Natural killer cell (primary cell): ENCODE results near the gene NAV2. TPM values are rescaled to one million over a fixed set of nuclear protein-coding genes. Genes with fewer than 3 reads are reported as not detected.

Experiments used
- ATAC-seq, 3 donors: fragments of 150-1000 bp in 2 of 3; fragments of 200-7000 bp in 1 of 3; cut with Tn5 transposase; 1 replicate in 1 of 3; 2 replicates in 2 of 3; pipeline ENCODE4 v1.10.0; 2021; ENCODE audit warnings: mild to moderate bottlenecking in 2 of 3, moderate library complexity in 2 of 3
- DNase-seq, 2 donors: peaks; one replicate each; pipeline versions ENCODE4 v3.0.0 to v3.0.0-alpha.2; 2013 to 2021; ENCODE audit warnings: mixed read lengths in 1 of 2
- H3K27ac ChIP-seq: one replicate; pipeline ENCODE4 v1.5.1; 2013; ENCODE audit warnings: mild to moderate bottlenecking, low read length
- H3K27me3 ChIP-seq: one replicate; pipeline ENCODE4 v1.6.1; 2013; ENCODE audit warnings: low read length; ENCODE audit not compliant: control insufficient read depth, insufficient read depth
- H3K36me3 ChIP-seq: one replicate; pipeline ENCODE4 v1.6.1; 2013; ENCODE audit warnings: low read length; ENCODE audit not compliant: control insufficient read depth, insufficient read depth
- H3K4me1 ChIP-seq: one replicate; pipeline ENCODE4 v1.6.1; 2013; ENCODE audit warnings: low read length; ENCODE audit not compliant: control insufficient read depth, insufficient read depth
- H3K4me3 ChIP-seq: one replicate; pipeline ENCODE4 v1.5.1; 2013; ENCODE audit warnings: low read length
- H3K9me3 ChIP-seq: one replicate; pipeline ENCODE4 v1.6.1; 2013; ENCODE audit warnings: low read length; ENCODE audit not compliant: control insufficient read depth, insufficient read depth
- H3K27ac Mint-ChIP-seq, 2 donors: one replicate each; pipeline ENCODE4 v1.8.0; 2022; ENCODE audit warnings: mild to moderate bottlenecking in 2 of 2, mixed read lengths in 2 of 2, moderate library complexity in 1 of 2
- H3K27me3 Mint-ChIP-seq, 2 donors: one replicate each; pipeline ENCODE4 v1.8.0; 2022; ENCODE audit warnings: low read depth in 2 of 2, mixed read lengths in 2 of 2
- H3K36me3 Mint-ChIP-seq: one replicate; pipeline ENCODE4 v1.8.0; 2022; ENCODE audit warnings: mixed read lengths
- H3K4me1 Mint-ChIP-seq, 2 donors: one replicate each; pipeline ENCODE4 v1.8.0; 2022; ENCODE audit warnings: mixed read lengths in 2 of 2
- H3K4me3 Mint-ChIP-seq: one replicate; pipeline ENCODE4 v1.8.0; 2022; ENCODE audit warnings: mild to moderate bottlenecking, moderate library complexity, mixed read lengths
- H3K9me3 Mint-ChIP-seq, 2 donors: one replicate each; pipeline ENCODE4 v1.8.0; 2022; ENCODE audit warnings: mixed read lengths in 2 of 2
- WGBS: methylation state at CpG from one replicate; pipeline ENCODE4 v1.1.7; 2013; ENCODE audit warnings: missing lambda C conversion rate; ENCODE audit not compliant: insufficient coverage; 5-methylcytosine and 5-hydroxymethylcytosine counted together
- intact Hi-C: fragments of 100-400 bp; cut with micrococcal nuclease; formaldehyde crosslinking; loops from one replicate; pipeline ENCODE4 v1.14.2; 2022
- total RNA-seq, 4 donors: library from RNA; stranded (reverse); fragments of 120-200 nt in 1 of 4; gene quantifications; one replicate each; pipeline versions ENCODE4 v1.2.3 to v1.2.4, GENCODE V29; 2013 to 2022
- TF ChIP-seq, protein P1 (sequence below): fragments of 200-600 bp; IDR thresholded peaks from one replicate; pipeline ENCODE4 v1.8.0; 2022; ENCODE audit warnings: antibody characterized with exemption

The NAV2 gene
- total RNA-seq, 3 donors from 2014 or later (not counting 1 experiment from before 2014, with no cell fraction given): 0.14 to 1.6 (median 0.43) TPM

- H3K27ac ChIP-seq: no peak overlapping the region
- WGBS: 96% methylated on average over 15 of the region's 15 CpGs
- no peaks in the 10 kb centered on the region for H3K4me1 ChIP-seq
- H3K27me3 Mint-ChIP-seq: peaks cover 18% of the 10 kb centered on the region in 2 donors
- TF ChIP-seq, protein P1, sequence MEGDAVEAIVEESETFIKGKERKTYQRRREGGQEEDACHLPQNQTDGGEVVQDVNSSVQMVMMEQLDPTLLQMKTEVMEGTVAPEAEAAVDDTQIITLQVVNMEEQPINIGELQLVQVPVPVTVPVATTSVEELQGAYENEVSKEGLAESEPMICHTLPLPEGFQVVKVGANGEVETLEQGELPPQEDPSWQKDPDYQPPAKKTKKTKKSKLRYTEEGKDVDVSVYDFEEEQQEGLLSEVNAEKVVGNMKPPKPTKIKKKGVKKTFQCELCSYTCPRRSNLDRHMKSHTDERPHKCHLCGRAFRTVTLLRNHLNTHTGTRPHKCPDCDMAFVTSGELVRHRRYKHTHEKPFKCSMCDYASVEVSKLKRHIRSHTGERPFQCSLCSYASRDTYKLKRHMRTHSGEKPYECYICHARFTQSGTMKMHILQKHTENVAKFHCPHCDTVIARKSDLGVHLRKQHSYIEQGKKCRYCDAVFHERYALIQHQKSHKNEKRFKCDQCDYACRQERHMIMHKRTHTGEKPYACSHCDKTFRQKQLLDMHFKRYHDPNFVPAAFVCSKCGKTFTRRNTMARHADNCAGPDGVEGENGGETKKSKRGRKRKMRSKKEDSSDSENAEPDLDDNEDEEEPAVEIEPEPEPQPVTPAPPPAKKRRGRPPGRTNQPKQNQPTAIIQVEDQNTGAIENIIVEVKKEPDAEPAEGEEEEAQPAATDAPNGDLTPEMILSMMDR: no peak
- ATAC-seq (no peak), DNase-seq (no peak)
- H3K4me3 ChIP-seq: no peak overlapping the region
- H3K27me3 ChIP-seq: no peaks in the 10 kb centered on the region
- H3K9me3 Mint-ChIP-seq: no peaks in the 10 kb centered on the region
- H3K4me3 Mint-ChIP-seq: no peak overlapping the region
- no peaks in the 10 kb centered on the region for H3K36me3 Mint-ChIP-seq
- no peaks in the 10 kb centered on the region for H3K4me1 Mint-ChIP-seq
- no peaks in the 10 kb centered on the region for H3K9me3 ChIP-seq
- H3K27ac Mint-ChIP-seq: no peak overlapping the region
- H3K36me3 ChIP-seq: no peaks in the 10 kb centered on the region
- intact Hi-C loops: no loop called here
Measured at GRCh38 chr11:20118209-20118608, 405.6 kb downstream of the NAV2 start.

GRCh38 chr11:20119315-20119714 is 406.7 kb downstream of the NAV2 start:
- Histone ChIP-seq H3K4me3 (no peak overlapping the region), H3K27me3 (no peaks in the 10 kb centered on the region), H3K36me3 (no peaks in the 10 kb centered on the region), H3K9me3 (no peaks in the 10 kb centered on the region), H3K4me1 (no peaks in the 10 kb centered on the region), H3K27ac (no peak overlapping the region)
- Mint-ChIP-seq H3K36me3 (no peaks in the 10 kb centered on the region), H3K4me3 (no peak overlapping the region), H3K4me1 (no peaks in the 10 kb centered on the region), H3K27me3 (peaks cover 18% of the 10 kb centered on the region in 2 donors), H3K27ac (no peak overlapping the region), H3K9me3 (no peaks in the 10 kb centered on the region)
- TF ChIP-seq, protein P1: no peak
- intact Hi-C loops: no loop called here
- no peak for DNase-seq
- ATAC-seq: no peak
- 94% methylated on average over 11 of the region's 12 CpGs for WGBS

DNA sequence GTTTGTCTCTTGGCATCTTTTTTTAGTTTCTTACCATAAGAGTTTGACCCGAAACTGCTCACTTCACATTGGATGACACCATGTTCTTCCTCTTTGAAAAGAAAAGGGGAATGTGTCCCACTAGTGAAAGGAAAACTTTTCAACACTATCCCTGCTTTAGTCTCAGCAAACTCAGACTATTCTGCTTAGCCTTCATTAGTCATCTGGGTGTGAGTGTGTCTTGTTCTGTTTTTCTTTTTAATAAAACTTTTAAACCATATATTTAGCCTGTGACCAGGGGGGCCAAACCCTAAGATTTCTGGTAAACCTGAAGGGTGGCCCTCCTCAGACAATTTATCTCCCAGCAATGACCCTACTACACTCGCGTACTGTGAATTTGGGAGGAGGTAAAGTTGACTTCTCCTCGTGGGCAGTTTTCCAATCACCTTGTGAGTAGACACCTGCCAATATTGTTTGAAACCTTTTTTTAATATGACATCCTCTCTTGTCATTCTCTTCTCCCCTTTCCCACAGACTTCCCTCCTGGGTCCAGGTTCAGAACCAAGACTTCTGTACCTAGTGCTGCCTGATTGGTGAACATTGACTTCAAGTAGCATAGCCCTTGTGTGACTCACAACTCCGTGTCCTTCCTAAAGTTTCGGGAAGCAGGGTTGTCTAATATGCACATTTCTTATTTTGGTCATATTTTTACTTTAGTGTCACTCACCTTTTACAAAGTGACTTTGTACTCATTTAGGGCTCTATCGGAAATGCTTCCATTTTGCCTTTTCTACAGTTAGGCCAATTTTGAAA is 407.7 kb downstream of the NAV2 start:
- Histone ChIP-seq H3K27ac (no peak overlapping the region), H3K27me3 (no peaks in the 10 kb centered on the region), H3K4me3 (no peak overlapping the region), H3K4me1 (no peaks in the 10 kb centered on the region), H3K36me3 (no peaks in the 10 kb centered on the region), H3K9me3 (no peaks in the 10 kb centered on the region)
- H3K36me3 Mint-ChIP-seq: no peaks in the 10 kb centered on the region
- ATAC-seq (no peak), DNase-seq (no peak)
- WGBS: 93% methylated on average over 4 of the region's 7 CpGs
- H3K4me1 Mint-ChIP-seq: no peaks in the 10 kb centered on the region
- H3K27me3 Mint-ChIP-seq: peaks cover 18% of the 10 kb centered on the region in 2 donors
- intact Hi-C loops: no loop called here
- TF ChIP-seq, protein P1: no peak
- no peak overlapping the region for H3K27ac Mint-ChIP-seq
- no peaks in the 10 kb centered on the region for H3K9me3 Mint-ChIP-seq
- H3K4me3 Mint-ChIP-seq: no peak overlapping the region

GRCh38 chr11:20122131-20122530 is 409.5 kb downstream of the NAV2 start:
- Mint-ChIP-seq H3K36me3 (no peaks in the 10 kb centered on the region), H3K27me3 (peaks cover 24 to 25% of the 10 kb centered on the region in 2 donors), H3K4me3 (no peak overlapping the region), H3K27ac (no peak overlapping the region), H3K4me1 (no peaks in the 10 kb centered on the region), H3K9me3 (no peaks in the 10 kb centered on the region)
- H3K27me3 ChIP-seq: no peaks in the 10 kb centered on the region
- TF ChIP-seq, protein P1: no peak
- no peaks in the 10 kb centered on the region for H3K4me1 ChIP-seq
- DNase-seq: no peak
- no peak overlapping the region for H3K4me3 ChIP-seq
- 60% methylated on average over 2 of the region's 3 CpGs for WGBS
- no peak overlapping the region for H3K27ac ChIP-seq
- no peaks in the 10 kb centered on the region for H3K9me3 ChIP-seq
- no peaks in the 10 kb centered on the region for H3K36me3 ChIP-seq
- no peak for ATAC-seq
- intact Hi-C loops: no loop called here
